Panc1 (cell line): ENCODE measurements around the gene TMEM108. TPM values are rescaled to one million over a fixed set of nuclear protein-coding genes. Genes with fewer than 3 reads are reported as not detected.
"Not testable (repeated sequence)": the region's sequence is repeated elsewhere in the genome, so short reads cannot be mapped to it uniquely, and the experiment has no call there.

Source experiments
- ATAC-seq: fragments of 200-7000 bp; cut with Tn5 transposase; 2 replicates; pipeline ENCODE4 v1.9.1; 2020; ENCODE audit warnings: mild to moderate bottlenecking, moderate library complexity
- BruUV-seq: library from RNA; stranded (reverse); fragments of 400-500 nt; replicated peaks from 2 replicates; lab custom pipeline; 2021; lab: Mats Ljungman, UMichigan
- CTCF ChIA-PET: fragments of 300-600 bp; sonication (Branson Sonifier 250); formaldehyde crosslinking; loops from one replicate; lab custom pipeline; 2022; ENCODE audit warnings: antibody characterized with exemption; lab: Charles Lee
- POLR2A ChIA-PET: fragments of 300-600 bp; sonication (Branson Sonifier 250); formaldehyde crosslinking; loops from one replicate; lab custom pipeline; 2022; ENCODE audit warnings: antibody characterized with exemption; lab: Charles Lee
- DNase-seq: peaks from one replicate; pipeline ENCODE4 v3.0.0-alpha.2; 2010; ENCODE audit warnings: low read depth, low spot score
- H3K27ac ChIP-seq: 2 replicates; pipeline ENCODE4 v1.5.1; 2011; ENCODE audit warnings: mild to moderate bottlenecking, low read length, inconsistent platforms
- H3K27me3 ChIP-seq: fragments of 200-500 bp; sonication (Bioruptor generic); 2 replicates; pipeline ENCODE4 v1.6.0; 2014; ENCODE audit warnings: low read length, inconsistent platforms; ENCODE audit not compliant: control insufficient read depth, insufficient read depth
- H3K36me3 ChIP-seq: fragments of 200-500 bp; sonication (Bioruptor generic); 2 replicates; pipeline ENCODE4 v1.5.1; 2014; ENCODE audit warnings: inconsistent platforms, mild to moderate bottlenecking, low read length, moderate library complexity; ENCODE audit not compliant: control insufficient read depth, insufficient read depth
- H3K4me1 ChIP-seq: 2 replicates; pipeline ENCODE4 v1.5.1; 2011; ENCODE audit warnings: inconsistent platforms, mild to moderate bottlenecking, low read length, moderate library complexity; ENCODE audit not compliant: control insufficient read depth, insufficient read depth
- H3K4me3 ChIP-seq, 2 experiments: 2 replicates each; pipeline ENCODE4 v1.5.1; 2011 to 2012; ENCODE audit warnings: low read depth in 2 of 2, low read length in 2 of 2, mild to moderate bottlenecking in 2 of 2, inconsistent platforms in 1 of 2, moderate library complexity in 1 of 2
- H3K9me3 ChIP-seq: fragments of 200-500 bp; sonication (Bioruptor generic); 2 replicates; pipeline ENCODE4 v1.5.1; 2014; ENCODE audit warnings: low read depth, mild to moderate bottlenecking, inconsistent platforms, low read length, moderate library complexity; ENCODE audit not compliant: control insufficient read depth, insufficient read depth
- CTCF ChIP-seq: fragments of 450-650 bp; IDR thresholded peaks from 2 replicates; pipeline ENCODE4 v1.5.1; 2017; ENCODE audit warnings: mild to moderate bottlenecking
- POLR2AphosphoS5 ChIP-seq: IDR thresholded peaks from 2 replicates; pipeline ENCODE4 v1.6.1; 2012; ENCODE audit warnings: mild to moderate bottlenecking, low read depth, low read length, moderate library complexity
- REST ChIP-seq, 2 experiments: IDR thresholded peaks; 2 replicates each; pipeline ENCODE4 v1.6.1; 2011 to 2012; ENCODE audit warnings: low read depth in 2 of 2, control low read depth in 1 of 2, low read length in 1 of 2, mild to moderate bottlenecking in 1 of 2, moderate library complexity in 1 of 2; ENCODE audit not compliant: insufficient read depth in 1 of 2
- SIN3A ChIP-seq: IDR thresholded peaks from 2 replicates; pipeline ENCODE4 v1.6.1; 2012; ENCODE audit warnings: low read depth, mild to moderate bottlenecking, low read length, moderate library complexity, borderline replicate concordance; ENCODE audit not compliant: insufficient read depth
- TCF7L2 ChIP-seq: IDR thresholded peaks from 2 replicates; pipeline ENCODE4 v1.6.1; 2011; ENCODE audit warnings: mild to moderate bottlenecking, low read depth, low read length, inconsistent platforms
- in situ Hi-C: cut with HindIII; loops from 2 replicates; pipeline ENCODE4 v1.10.0; 2016; ENCODE audit warnings: low sequenced_read_pairs, low pct_unique_long_range_greater_than_20kb
- intact Hi-C: fragments of 100-400 bp; cut with micrococcal nuclease; formaldehyde crosslinking; loops from one replicate; pipeline ENCODE4 v1.10.0; 2022; ENCODE audit not compliant: unreplicated experiment
- total RNA-seq: library from RNA; stranded (reverse); gene quantifications from one replicate; pipeline ENCODE4 v1.2.1, GENCODE V29; 2021; ENCODE audit not compliant: unreplicated experiment

The TMEM108 gene
- total RNA-seq, 1 experiment from 2014 or later = 0.41 TPM

- Histone ChIP-seq H3K9me3 (no peaks in the 10 kb centered on the region), H3K27ac (no peak overlapping the region), H3K36me3 (no peaks in the 10 kb centered on the region), H3K27me3 (peaks cover 10% of the 10 kb centered on the region), H3K4me1 (no peaks in the 10 kb centered on the region), H3K4me3 (no peak overlapping the region)
- no peak for DNase-seq
- in situ Hi-C loops (no loop called here), intact Hi-C loops (no loop called here)
- ATAC-seq = no peak
- no peak for TF ChIP-seq CTCF
- TF ChIP-seq REST (IDR thresholded peaks at IDR 0.05; ENCODE audit: insufficient read depth in 1 of 2, low read depth in 2 of 2, low read length in 1 of 2) = no peak
- TF ChIP-seq TCF7L2 = no peak
- BruUV-seq = no TSS peak
- POLR2A ChIA-PET = no interaction called here
- CTCF ChIA-PET = no interaction called here
Measured at GRCh38 chr3:132997404-132998185, 40.6 kb upstream of the TMEM108 start.

GRCh38 chr3:133005032-133005431 lies 33.2 kb upstream of the TMEM108 start:
- H3K9me3 ChIP-seq, H3K4me3 ChIP-seq, H3K4me1 ChIP-seq, H3K27ac ChIP-seq, CTCF ChIA-PET, in situ Hi-C loops, H3K27me3 ChIP-seq, DNase-seq, intact Hi-C loops, POLR2A ChIA-PET, BruUV-seq, H3K36me3 ChIP-seq, ATAC-seq: not testable (repeated sequence)

- Histone ChIP-seq H3K4me3 (no peak overlapping the region), H3K36me3 (no peaks in the 10 kb centered on the region), H3K4me1 (no peaks in the 10 kb centered on the region), H3K27me3 (no peaks in the 10 kb centered on the region), H3K27ac (no peak overlapping the region), H3K9me3 (no peaks in the 10 kb centered on the region)
- intact Hi-C loops (no loop called here), in situ Hi-C loops (no loop called here)
- TF ChIP-seq POLR2AphosphoS5 (no peak), REST (IDR thresholded peaks at IDR 0.05; ENCODE audit: insufficient read depth in 1 of 2, low read depth in 2 of 2, low read length in 1 of 2) (no peak), TCF7L2 (no peak), SIN3A (no peak), CTCF (no peak)
- no TSS peak for BruUV-seq
- CTCF ChIA-PET = no interaction called here
- DNase-seq (no peak), ATAC-seq (no peak)
- POLR2A ChIA-PET = no interaction called here
Measured at GRCh38 chr3:133007601-133008000, 30.6 kb upstream of the TMEM108 start.
